Melanocyte of skin (primary cell): ENCODE measurements around the gene AGAP5. TPM values are rescaled to one million over a fixed set of nuclear protein-coding genes. Genes with fewer than 3 reads are reported as not detected.

ENCODE experiments used
- small RNA-seq, 2 donors: library from RNA; depleted of rRNA; stranded (forward); fragments of <200 nt; gene quantifications; one replicate each; pipeline ENCODE3, GENCODE V24; 2012
- total RNA-seq, 2 donors: library from RNA; depleted of rRNA; stranded (reverse); fragments of >200 nt; gene quantifications; 2 replicates each; pipeline ENCODE4 v1.2.3, GENCODE V29; 2012

The AGAP5 gene
- 1 to 10 TPM; 1.0 to 2.0 TPM for total RNA-seq

DNA sequence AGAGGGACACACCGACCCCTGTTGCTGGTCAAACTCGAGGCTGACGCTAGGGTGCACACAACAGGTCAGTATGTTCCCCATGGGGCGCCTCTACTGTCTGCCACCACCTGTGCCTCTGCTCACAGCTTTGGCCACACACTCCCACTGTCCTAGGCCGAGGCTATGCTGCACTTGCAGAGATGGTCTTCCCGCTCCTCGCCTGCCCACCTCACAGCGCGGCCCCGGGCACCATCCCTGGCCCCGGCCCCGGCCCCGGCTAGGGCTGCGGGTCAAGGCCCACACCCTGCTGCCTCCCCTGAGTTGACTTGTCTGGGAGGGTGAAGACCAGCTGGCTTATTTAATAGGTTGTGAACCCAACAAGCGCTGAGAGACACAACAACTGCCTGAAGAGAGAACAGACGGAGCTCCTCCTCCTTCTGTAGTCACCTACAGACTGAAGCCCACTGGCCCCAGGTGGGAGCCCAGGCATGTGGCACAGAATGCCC, at the start of gene AGAP5:
Gene AGAP5, minus strand, starts transcription at position 435 of the 485 bp plus-strand sequence. Its CDS starts 354 bp downstream, at position 81.

DNA sequence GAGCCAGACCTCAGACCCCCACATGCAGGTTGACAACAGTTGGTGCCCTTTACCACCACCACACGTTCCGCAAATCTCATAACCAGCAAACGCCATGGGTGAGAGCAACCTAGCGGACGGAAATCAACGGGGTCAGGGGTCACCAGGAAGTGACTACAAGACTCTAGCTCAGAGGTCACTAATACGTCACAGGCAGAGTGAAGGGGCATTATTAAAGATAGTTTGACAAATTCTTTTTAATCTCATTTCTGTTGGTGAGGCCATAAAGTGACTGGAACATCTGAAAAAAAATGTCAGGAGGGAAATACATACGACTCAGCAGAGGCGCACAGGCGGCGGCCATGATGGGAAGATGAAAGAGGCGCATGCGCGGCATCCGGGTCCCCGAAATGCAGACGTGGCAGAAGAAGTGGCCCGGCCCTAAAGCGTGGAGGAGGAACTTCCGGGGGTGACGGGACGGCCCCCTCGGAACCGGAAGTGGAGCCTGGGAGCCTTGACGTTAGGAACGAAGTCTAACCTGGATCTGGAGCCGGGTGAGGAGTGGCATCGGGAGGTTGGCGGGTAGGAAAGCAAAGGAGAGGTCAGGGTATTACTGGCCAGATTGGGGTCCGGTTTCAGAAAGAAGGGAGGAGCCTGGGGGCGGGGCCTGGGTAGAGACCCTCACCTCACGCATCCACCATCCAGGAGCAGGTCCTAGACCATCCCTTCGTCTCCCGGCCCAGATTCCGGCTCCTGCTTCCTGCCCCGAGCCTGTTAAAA, 46.2 kb upstream of the AGAP5 start, which contains the start of gene SEC24C:
Gene SEC24C, plus strand, starts transcription at position 468 of the 759 bp plus-strand sequence. CDS start 2,461 bp downstream, outside the sequence.

DNA sequence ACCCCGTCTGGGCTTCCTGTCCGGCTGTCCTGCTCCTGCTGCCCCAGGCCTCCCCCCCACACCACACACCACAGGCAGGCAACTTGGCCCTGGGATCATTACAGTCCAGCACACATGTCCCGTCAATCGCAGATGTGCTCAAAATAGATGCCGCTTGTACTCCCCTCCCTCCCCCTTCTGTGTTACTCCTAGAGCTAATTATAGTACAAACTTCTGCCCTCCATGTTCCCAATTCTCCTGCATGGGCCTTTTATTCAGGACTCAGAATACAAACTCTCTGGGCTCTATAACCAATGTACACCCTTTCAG, 42.0 kb downstream of the AGAP5 start, which contains the start of gene SYNPO2L:
Gene SYNPO2L, minus strand, starts transcription at position 40 of the 309 bp plus-strand sequence. CDS start 107 bp downstream, outside the sequence.

DNA sequence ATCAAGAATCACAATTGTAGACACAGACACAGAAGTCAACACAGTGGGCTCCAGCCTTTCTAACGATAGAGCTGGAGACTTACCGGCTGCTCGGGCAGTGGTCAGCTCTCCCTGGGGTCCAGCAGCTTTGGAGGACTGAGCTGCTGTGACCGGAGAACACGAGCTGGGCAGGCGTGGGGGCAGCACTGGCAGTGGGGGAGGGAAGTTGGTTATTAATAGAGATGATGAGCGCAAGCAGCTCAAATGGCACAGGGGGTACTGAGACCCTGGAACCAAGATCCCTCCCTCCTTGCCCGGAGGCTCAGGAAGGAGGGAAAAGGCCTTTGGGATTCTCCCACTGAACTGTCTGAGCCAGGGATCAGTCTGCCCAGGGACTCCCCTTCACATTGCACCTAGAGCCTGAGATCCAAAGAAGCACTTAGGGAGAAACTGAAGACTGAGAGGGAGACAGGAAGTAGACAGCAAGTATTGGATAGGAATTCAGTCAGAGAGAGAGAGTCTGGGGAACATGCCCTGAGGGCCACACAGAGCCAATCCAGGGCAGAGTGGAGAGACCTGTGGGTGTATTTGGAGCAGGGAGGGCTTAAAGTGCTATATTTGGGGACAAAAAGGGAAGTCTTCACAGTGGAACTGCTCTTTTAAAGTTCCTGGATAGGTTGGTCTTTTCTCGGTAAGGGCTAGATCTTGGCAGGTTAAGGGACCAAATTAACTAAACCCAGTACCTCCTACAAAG, 56.4 kb downstream of the AGAP5 start, which contains the start of gene MYOZ1:
Gene MYOZ1, minus strand, starts transcription at position 147 of the 733 bp plus-strand sequence. CDS start 1,457 bp downstream, outside the sequence.

Small RNA genes lying within 50 kb of the gene (small RNA-seq; reads per million reads assigned to genes)
- 0 reads per million in 2 donors for gene AC022400.4
- 0 reads per million in 2 donors for gene RNA5SP320

Other genes starting within 250 kb of the AGAP5 start
- 10 to 100 TPM; 12.0 to 15.0 TPM for gene PPP3CB, start 202.1 kb downstream of the AGAP5 start, total RNA-seq
- gene USP54, start 106.8 kb downstream of the AGAP5 start, total RNA-seq: 100 to 1,000 TPM in 1 of 2 donors, 10 to 100 TPM in 1; 95.6 to 111 TPM
- not detected for gene MYOZ1, start 56.6 kb downstream of the AGAP5 start, total RNA-seq
- gene SYNPO2L, start 42.1 kb downstream of the AGAP5 start, total RNA-seq: not detected
- gene SEC24C, start 46.3 kb upstream of the AGAP5 start, total RNA-seq: 10 to 100 TPM; 46.6 to 49.6 TPM
- gene CHCHD1, start 83.9 kb upstream of the AGAP5 start, total RNA-seq: 10 to 100 TPM; 16.2 to 24.3 TPM
- 10 to 100 TPM; 59.6 to 77.4 TPM for gene ZSWIM8, start 87.5 kb upstream of the AGAP5 start, total RNA-seq
- 1 to 10 TPM; 5.7 to 7.6 TPM for gene NDST2, start 113.5 kb upstream of the AGAP5 start, total RNA-seq
- 10 to 100 TPM; 12.7 to 14.5 TPM for gene CAMK2G, start 176.4 kb upstream of the AGAP5 start, total RNA-seq
- under 1 TPM; 0.33 to 0.69 TPM for gene PLAU, start 213.0 kb upstream of the AGAP5 start, total RNA-seq